Activated naive CD4-positive, alpha-beta T cell treated with Interleukin-2 at 50 U/mL for 16 hours (primary cell): ENCODE results near the gene SNX13.
"Not testable (repeated sequence)": the region's sequence is repeated elsewhere in the genome, so short reads cannot be mapped to it uniquely, and the experiment has no call there.

ENCODE experiments used
- DNase-seq: peaks from one replicate; pipeline ENCODE4 v3.0.0-alpha.2; 2020

Gene SNX13

DNA sequence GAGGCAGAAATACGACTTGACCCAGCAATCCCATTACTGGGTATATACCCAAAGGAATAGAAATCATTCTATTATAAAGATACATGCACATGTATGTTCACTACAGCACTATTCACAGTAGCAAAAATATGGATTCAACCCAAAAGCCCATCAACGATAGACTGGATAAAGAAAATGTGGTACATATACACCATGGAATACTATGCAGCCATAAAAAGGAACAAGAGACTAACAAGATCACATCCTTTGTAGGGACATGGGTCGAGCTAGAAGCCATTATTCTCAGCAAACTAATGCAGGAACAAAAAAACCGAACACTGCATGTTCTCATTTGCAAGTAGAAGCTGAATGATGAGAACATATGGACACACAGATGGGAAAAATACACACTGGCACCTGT is 31.0 kb downstream of the SNX13 start:
- DNase-seq = not testable (repeated sequence)

DNA sequence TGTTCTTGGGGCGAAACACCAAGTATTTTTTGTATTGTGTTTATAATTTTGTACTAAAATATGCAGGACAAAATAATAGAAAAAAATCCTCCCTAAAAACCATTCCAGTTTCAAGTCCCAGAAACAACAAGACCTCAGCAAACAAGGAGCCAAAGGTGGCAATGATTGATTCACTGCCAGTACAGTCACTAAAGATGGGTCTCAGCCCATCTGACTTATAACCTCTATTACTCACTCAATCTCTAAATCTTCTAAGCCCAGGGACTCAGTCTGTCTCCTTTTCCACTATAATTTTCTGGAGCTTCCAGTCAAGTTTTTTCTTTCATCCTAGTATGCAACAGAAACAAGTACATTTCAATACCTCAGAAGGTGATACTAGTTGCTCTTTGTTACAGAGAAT is 33.3 kb downstream of the SNX13 start:
- no peak for DNase-seq

GRCh38 chr7:17903337-17903736 is 37.0 kb downstream of the SNX13 start:
- DNase-seq = no peak

DNA sequence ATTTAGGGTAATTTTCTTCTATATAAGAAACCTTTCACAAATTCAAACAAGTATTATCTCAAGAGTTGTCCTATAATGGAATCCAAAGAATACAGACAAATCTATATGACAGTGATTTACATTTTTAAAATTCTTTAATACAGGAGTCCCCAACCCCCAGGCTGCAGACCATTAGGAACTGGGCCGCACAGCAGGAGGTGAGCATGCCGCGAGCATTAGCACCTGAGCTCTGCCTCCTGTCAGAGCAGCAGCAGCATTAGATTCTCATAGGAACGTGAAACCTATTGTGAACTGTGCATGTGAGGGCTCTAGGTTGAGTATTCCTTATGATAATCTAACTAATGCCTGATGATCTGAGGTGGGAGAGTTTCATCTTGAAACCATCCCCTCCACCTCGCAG is 37.7 kb downstream of the SNX13 start:
- no peak for DNase-seq

DNA sequence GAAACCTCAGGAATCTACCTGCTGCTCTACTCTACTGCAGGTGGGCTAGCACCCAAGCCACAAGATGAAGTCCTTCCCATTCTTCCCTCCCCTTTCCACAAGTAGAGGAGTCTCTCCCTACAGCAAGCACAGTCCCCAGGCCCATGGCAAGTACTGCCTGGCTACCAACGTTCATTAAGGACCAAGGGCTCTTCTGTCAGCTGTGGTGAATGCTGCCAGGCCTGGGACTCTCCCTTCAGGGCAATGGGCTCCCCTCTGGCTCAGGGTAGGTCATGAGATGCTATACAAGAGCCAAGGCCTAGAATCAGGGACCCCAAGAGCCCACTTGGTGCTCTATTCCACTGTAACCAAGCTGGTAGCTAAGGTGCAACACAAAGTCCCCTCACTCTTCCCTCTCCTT is 39.8 kb downstream of the SNX13 start:
- no peak for DNase-seq

GRCh38 chr7:17898111-17898510 is 42.2 kb downstream of the SNX13 start:
- DNase-seq = no peak

DNA sequence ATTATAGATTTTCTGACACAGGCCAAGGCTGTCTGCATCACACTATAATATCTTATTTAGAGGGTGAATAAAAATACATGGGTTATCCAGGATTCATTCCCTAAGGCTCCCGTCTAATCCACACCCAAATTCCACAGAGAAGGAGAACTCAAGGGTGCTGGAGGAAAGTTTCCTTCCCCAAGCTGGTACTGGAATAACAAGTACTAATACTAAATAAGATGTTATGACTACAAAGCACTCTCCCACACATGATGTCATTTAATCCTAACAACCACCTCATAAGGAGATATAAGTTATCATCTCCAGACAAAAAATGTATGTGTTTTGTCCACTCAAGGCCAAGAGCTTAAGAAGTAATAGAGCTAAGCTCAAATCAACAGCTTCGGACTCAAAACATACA is 53.0 kb downstream of the SNX13 start:
- no peak for DNase-seq

GRCh38 chr7:17882685-17883084 is 57.6 kb downstream of the SNX13 start:
- DNase-seq = no peak

DNA sequence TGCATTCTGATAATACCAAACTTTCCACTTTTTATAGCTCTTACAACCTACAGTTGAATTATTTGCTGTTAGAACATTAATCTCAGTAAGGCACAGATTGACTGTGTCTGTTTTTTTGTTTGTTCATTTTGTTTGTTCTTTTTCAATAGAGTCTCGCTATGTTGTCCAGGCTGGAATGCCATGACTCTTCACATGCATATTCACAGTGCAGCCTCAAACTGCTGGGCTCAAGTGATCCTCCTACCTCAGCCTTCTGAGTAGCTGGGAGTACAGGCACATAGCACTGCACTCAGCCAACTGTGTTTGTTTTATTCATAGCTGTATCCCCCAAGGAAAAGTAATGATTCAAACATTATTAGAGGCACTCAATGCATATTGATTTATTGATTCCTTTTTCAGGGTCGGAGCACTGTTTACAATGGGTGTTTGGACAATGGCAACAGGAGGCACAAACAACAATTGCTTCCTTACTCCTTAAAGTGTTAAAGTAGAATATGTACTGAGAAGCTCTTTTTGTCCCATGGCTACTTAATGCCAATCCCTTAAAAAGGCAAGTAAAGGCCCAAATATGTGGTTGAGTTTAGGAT is 61.1 kb downstream of the SNX13 start:
- DNase-seq = no peak

GRCh38 chr7:17878627-17879026 is 61.7 kb downstream of the SNX13 start:
- DNase-seq = no peak

DNA sequence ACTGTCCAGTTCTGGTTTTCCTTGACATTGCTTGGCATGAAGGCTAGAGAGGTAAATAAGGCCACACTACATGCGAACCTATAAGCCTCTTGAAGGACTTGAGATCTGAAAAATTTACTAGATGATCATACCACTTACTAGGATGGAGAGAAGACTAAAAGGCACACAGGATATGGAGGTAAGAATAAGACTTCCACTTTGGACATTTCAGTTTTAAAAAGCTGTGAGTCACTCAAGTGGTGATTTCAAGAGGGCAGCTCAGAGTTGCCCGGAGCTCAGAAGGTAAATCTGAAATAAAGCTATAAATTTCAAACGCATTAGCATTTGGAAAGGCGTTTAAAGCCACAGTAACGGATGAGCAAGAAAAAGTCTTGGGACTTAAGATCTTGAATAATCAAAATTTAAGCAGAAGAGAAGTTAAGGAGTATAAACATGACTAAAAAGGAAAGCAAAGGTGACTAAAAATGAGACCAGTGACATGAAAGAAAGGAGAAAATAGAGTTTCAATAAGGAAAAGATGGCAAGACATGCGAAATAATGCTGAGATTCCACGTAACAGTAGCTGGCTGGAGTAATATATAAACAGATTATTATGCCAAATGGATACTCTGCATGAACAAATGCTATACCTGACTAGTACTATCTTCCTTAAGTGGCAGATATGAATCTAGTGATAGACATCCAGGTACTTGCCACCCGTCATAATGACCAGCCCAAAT is 68.3 kb downstream of the SNX13 start:
- no peak for DNase-seq

GRCh38 chr7:17870406-17870805 is 69.9 kb downstream of the SNX13 start:
- no peak for DNase-seq

- no peak for DNase-seq
These were observed 76.5 kb downstream of the SNX13 start for GRCh38 chr7:17863809-17864143.

DNA sequence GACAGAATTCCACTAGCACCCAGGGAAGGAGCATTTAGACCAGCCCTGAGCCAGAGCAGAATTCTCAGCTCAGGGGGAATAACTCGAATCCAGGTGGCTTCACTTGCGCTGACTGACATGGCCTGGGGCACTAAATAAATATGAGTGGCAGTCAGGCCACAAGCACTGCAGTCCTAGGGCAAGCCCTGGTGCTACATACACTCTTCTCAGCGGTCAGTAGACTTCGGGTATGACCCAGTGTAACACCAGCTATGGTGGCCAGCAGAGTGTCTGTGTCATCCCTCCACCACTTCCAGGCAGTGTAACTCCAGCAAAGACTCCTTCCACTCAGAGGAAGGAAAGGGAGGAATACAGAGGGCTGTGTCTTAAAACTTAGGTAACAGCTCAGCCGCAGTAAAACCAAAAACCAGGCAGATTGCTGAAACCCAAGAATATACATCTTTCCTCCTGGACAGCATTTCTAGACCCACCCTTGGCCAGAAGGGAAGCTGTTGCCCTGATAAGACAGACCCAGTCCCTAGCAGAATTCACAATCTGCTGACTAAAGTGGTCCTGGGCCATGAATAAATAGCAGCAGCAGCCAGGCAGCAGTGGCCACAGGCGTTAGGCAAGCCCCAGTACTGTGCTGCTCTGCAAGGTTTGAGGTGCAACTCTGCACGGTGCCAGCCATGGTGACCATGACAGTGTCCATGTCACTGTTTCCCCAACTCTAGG is 77.0 kb downstream of the SNX13 start:
- DNase-seq = no peak

- no peak for DNase-seq
These were observed 84.0 kb downstream of the SNX13 start for GRCh38 chr7:17856251-17856650.

DNA sequence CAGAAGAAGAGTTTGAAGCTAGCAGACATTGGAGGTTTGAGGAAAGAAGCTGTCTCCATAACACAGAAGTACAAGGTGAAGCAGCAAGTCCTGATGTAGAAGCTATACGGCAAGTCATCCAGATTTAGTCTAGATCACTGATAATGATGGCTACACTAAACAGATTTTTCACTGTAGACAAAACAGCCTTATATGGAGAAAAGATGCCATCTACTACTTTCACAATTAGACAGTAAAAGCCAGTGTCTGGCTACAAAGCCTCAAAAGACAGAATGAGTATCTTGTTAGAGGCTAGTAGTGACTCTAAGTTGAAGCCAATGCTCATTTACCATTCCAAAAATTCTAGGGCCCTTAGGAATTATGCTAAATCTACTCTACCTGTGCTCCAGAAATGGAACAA is 85.1 kb downstream of the SNX13 start:
- no peak for DNase-seq

GRCh38 chr7:17854261-17855047 is 85.8 kb downstream of the SNX13 start:
- DNase-seq = no peak

DNA sequence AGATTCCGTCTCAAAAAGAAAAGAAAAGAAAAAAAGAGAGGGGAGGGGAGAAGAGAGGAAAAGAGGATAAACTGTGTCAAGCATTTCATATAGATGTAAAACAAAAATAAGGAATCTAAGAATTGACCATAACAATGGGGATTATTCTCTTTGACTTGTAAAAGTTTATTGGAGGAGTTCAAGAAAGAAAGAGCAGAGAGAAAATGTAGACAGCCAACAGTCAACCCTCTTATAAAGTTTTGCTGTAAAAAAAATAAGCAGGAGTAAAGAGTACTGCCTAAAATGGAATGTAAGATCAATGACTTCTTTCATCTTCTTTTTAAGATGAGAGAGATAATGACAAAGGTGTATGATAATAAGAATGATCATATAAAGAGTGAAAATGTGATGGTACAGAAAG is 87.9 kb downstream of the SNX13 start:
- no peak for DNase-seq

DNA sequence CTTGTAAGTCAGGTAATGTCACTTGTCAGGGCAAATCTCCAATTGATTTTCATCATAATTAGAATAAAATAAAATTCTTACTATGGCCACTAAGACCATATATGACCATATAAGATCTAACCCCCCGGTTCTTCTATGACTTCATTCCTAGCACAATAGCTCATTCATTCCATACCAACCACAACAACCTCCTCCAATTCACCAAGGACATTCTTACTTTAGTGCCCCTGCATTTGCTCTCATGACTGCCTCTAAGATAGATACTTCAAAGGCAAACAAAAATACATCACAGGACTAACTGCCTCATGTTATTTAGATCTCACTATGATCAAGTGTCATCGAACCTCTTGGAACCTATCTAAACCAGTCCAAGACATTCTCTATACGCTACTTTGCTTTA is 90.8 kb downstream of the SNX13 start:
- no peak for DNase-seq

GRCh38 chr7:17848516-17848915 is 91.8 kb downstream of the SNX13 start:
- no peak for DNase-seq

DNA sequence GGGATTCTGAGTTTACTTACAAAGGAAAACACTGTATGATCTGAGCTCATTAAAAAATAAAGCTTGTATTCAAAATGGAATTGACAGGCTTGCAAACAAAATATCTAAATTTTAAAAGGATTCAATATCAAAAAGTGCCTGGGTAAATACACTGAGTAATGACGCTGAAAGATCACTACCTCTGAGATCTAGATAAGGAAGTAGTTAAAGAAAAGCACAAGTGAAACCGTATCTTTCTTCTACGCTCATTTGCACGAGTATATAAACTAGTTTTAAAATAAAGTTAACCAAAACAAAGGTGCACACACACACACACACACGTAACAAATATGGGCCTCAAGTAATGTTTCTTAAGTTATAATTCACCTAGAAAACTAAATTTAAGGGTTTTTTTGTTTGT is 93.4 kb downstream of the SNX13 start:
- no peak for DNase-seq

GRCh38 chr7:17845197-17845547 is 95.1 kb downstream of the SNX13 start:
- no peak for DNase-seq

- no peak for DNase-seq
These were observed 95.6 kb downstream of the SNX13 start for GRCh38 chr7:17844514-17845196.
